GM18951 (cell line): ENCODE data around the gene ACAD8.

ENCODE experiments used
- POLR2A ChIP-seq: IDR thresholded peaks from 4 replicates; pipeline ENCODE4 v1.6.1; 2011; ENCODE audit warnings: mild to moderate bottlenecking; ENCODE audit not compliant: insufficient read length, insufficient read depth; ENCODE audit errors: extremely low read depth
- in situ Hi-C: fragments of 300-500 bp; cut with MboI; formaldehyde crosslinking; loops from one replicate; pipeline ENCODE4 v1.12.0; 2022; ENCODE audit warnings: low sequenced_read_pairs, mixed read lengths, inconsistent platforms; ENCODE audit not compliant: unreplicated experiment

The ACAD8 gene

GRCh38 chr11:134312807-134313206 is 59.4 kb downstream of the ACAD8 start:
- in situ Hi-C loops, result no loop called here

GRCh38 chr11:134313379-134313778 is 60.0 kb downstream of the ACAD8 start:
- in situ Hi-C loops, result no loop called here

More at GRCh38 chr11:134312807-134313206, 59.4 kb downstream of the ACAD8 start:
- no peak for TF ChIP-seq POLR2A

GRCh38 chr11:134313821-134314607 is 60.6 kb downstream of the ACAD8 start:
- in situ Hi-C loops, result no loop called here
- TF ChIP-seq POLR2A, result no peak

More at GRCh38 chr11:134313379-134313778, 60.0 kb downstream of the ACAD8 start:
- no peak for TF ChIP-seq POLR2A
